Subcutaneous abdominal adipose tissue (tissue), 5 donors: ENCODE measurements around the gene HMOX2.
A peak's percentile ranks its signal among the peaks of the same experiment; 100 is the strongest.

Source experiments
- H3K27ac ChIP-seq: one replicate; pipeline ENCODE4 v1.7.0; 2013; ENCODE audit warnings: low read depth, mild to moderate bottlenecking, inconsistent platforms, low read length, moderate library complexity
- H3K27me3 ChIP-seq, 5 donors: one replicate each; pipeline ENCODE4 v1.7.0; 2013; ENCODE audit warnings: low read length in 5 of 5, inconsistent platforms in 1 of 5; ENCODE audit not compliant: control insufficient read depth in 5 of 5, insufficient read depth in 4 of 5
- H3K36me3 ChIP-seq, 5 donors: one replicate each; pipeline ENCODE4 v1.7.0; 2013; ENCODE audit warnings: low read length in 5 of 5; ENCODE audit not compliant: control insufficient read depth in 5 of 5, insufficient read depth in 5 of 5
- H3K4me1 ChIP-seq, 5 donors: one replicate each; pipeline ENCODE4 v1.7.0; 2013; ENCODE audit warnings: low read length in 5 of 5, mild to moderate bottlenecking in 3 of 5, moderate library complexity in 1 of 5; ENCODE audit not compliant: control insufficient read depth in 5 of 5, insufficient read depth in 5 of 5
- H3K4me3 ChIP-seq, 5 donors: one replicate each; pipeline ENCODE4 v1.7.0; 2013; ENCODE audit warnings: low read length in 5 of 5, low read depth in 1 of 5
- H3K9ac ChIP-seq, 5 donors: one replicate each; pipeline ENCODE4 v1.7.0; 2013; ENCODE audit warnings: low read length in 5 of 5, mild to moderate bottlenecking in 4 of 5, moderate library complexity in 3 of 5
- H3K9me3 ChIP-seq, 5 donors: one replicate each; pipeline ENCODE4 v1.7.0; 2013; ENCODE audit warnings: low read length in 5 of 5; ENCODE audit not compliant: control insufficient read depth in 5 of 5
- donor health status: healthy.
- donor health status: healthy.
- donor health status: healthy.
- donor health status: healthy.
- donor health status: healthy.

Gene HMOX2

GRCh38 chr16:4461250-4462085, 14.7 kb upstream of the HMOX2 start:
- peaks cover 0 to 8% (median 6%) of the 10 kb centered on the region in 5 donors for H3K4me1 ChIP-seq
- H3K36me3 ChIP-seq = peaks cover 0 to 66% (median 44%) of the 10 kb centered on the region in 5 donors
- H3K27me3 ChIP-seq = no peaks in the 10 kb centered on the region
- no peaks in the 10 kb centered on the region for H3K9me3 ChIP-seq
- no peak overlapping the region for H3K9ac ChIP-seq
- H3K27ac ChIP-seq = no peak overlapping the region
- no peak overlapping the region for H3K4me3 ChIP-seq

- H3K9ac ChIP-seq = peak overlapping the region in 1 of 5 donors; percentile 10
- H3K9me3 ChIP-seq = no peaks in the 10 kb centered on the region
- H3K27ac ChIP-seq = no peak overlapping the region
- H3K4me3 ChIP-seq = no peak overlapping the region
- peaks cover 0 to 65% (median 42%) of the 10 kb centered on the region in 5 donors for H3K36me3 ChIP-seq
- peaks cover 0 to 8% (median 6%) of the 10 kb centered on the region in 5 donors for H3K4me1 ChIP-seq
- no peaks in the 10 kb centered on the region for H3K27me3 ChIP-seq
Observed at GRCh38 chr16:4463522-4464163, 12.6 kb upstream of the HMOX2 start.

- H3K9ac ChIP-seq = peak overlapping the region in 1 of 5 donors; percentile 25
- no peak overlapping the region for H3K27ac ChIP-seq
- H3K27me3 ChIP-seq = no peaks in the 10 kb centered on the region
- peaks cover 0 to 63% (median 43%) of the 10 kb centered on the region in 5 donors for H3K36me3 ChIP-seq
- no peaks in the 10 kb centered on the region for H3K4me1 ChIP-seq
- no peaks in the 10 kb centered on the region for H3K9me3 ChIP-seq
- H3K4me3 ChIP-seq = no peak overlapping the region
Observed at GRCh38 chr16:4465977-4466779, 10.0 kb upstream of the HMOX2 start.

- H3K4me3 ChIP-seq = no peak overlapping the region
- no peak overlapping the region for H3K9ac ChIP-seq
- no peak overlapping the region for H3K27ac ChIP-seq
- H3K36me3 ChIP-seq = peaks cover 0 to 54% (median 36%) of the 10 kb centered on the region in 5 donors
- no peaks in the 10 kb centered on the region for H3K27me3 ChIP-seq
- H3K4me1 ChIP-seq = no peaks in the 10 kb centered on the region
- no peaks in the 10 kb centered on the region for H3K9me3 ChIP-seq
Observed at GRCh38 chr16:4467916-4468315, 8.3 kb upstream of the HMOX2 start.

- no peak overlapping the region for H3K27ac ChIP-seq
- H3K27me3 ChIP-seq = no peaks in the 10 kb centered on the region
- H3K9ac ChIP-seq = no peak overlapping the region
- no peak overlapping the region for H3K4me3 ChIP-seq
- H3K9me3 ChIP-seq = no peaks in the 10 kb centered on the region
- H3K4me1 ChIP-seq = peaks cover 0 to 6% (median 3%) of the 10 kb centered on the region in 5 donors
- H3K36me3 ChIP-seq = peaks cover 0 to 44% (median 30%) of the 10 kb centered on the region in 5 donors
Observed at GRCh38 chr16:4468972-4469371, 7.2 kb upstream of the HMOX2 start.

GRCh38 chr16:4471869-4472268, 4.3 kb upstream of the HMOX2 start:
- Histone ChIP-seq H3K36me3 (peaks cover 0 to 20% (median 10%) of the 10 kb centered on the region in 5 donors), H3K4me3 (no peak overlapping the region), H3K9ac (no peak overlapping the region), H3K9me3 (no peaks in the 10 kb centered on the region), H3K27ac (no peak overlapping the region), H3K27me3 (no peaks in the 10 kb centered on the region), H3K4me1 (peaks cover 2 to 33% (median 18%) of the 10 kb centered on the region in 5 donors)

GRCh38 chr16:4472880-4473279, 3.3 kb upstream of the HMOX2 start:
- no peaks in the 10 kb centered on the region for H3K27me3 ChIP-seq
- H3K4me1 ChIP-seq = peaks cover 2 to 40% (median 24%) of the 10 kb centered on the region in 5 donors

GRCh38 chr16:4474192-4474961, 1.8 kb upstream of the HMOX2 start, which contains the start of gene NMRAL1:
TSS of gene NMRAL1 (minus strand) at chr16:4474625. CDS start at chr16:4474132, 493 bp downstream.
- Histone ChIP-seq H3K27ac (peak within 1 kb of the TSS; percentile 70), H3K9ac (peak within 1 kb of the TSS in 3 of 5 donors; percentile 8 to 73 (median 51)), H3K36me3 (peaks cover 0 to 2% (median under 1%) of the 10 kb centered on the region in 5 donors), H3K27me3 (no peaks in the 10 kb centered on the region), H3K9me3 (no peaks in the 10 kb centered on the region), H3K4me1 (peaks cover 2 to 43% (median 27%) of the 10 kb centered on the region in 5 donors), H3K4me3 (peak within 1 kb of the TSS; percentile 50 to 76 (median 67))

More at GRCh38 chr16:4472880-4473279, 3.3 kb upstream of the HMOX2 start:
- Histone ChIP-seq H3K4me3 (no peak overlapping the region), H3K36me3 (peaks cover 0 to 14% (median 8%) of the 10 kb centered on the region in 5 donors), H3K27ac (no peak overlapping the region), H3K9me3 (no peaks in the 10 kb centered on the region), H3K9ac (no peak overlapping the region)

GRCh38 chr16:4477966-4478365, 1.8 kb downstream of the HMOX2 start:
- Histone ChIP-seq H3K36me3 (peaks cover 0 to 2% (median 0%) of the 10 kb centered on the region in 5 donors), H3K27me3 (no peaks in the 10 kb centered on the region), H3K4me1 (peaks cover 2 to 43% (median 27%) of the 10 kb centered on the region in 5 donors), H3K4me3 (no peak overlapping the region), H3K27ac (no peak overlapping the region), H3K9me3 (no peaks in the 10 kb centered on the region), H3K9ac (no peak overlapping the region)
